Fibroblast of lung (primary cell): ENCODE measurements around the gene OFD1. TPM values are rescaled to one million over a fixed set of nuclear protein-coding genes. Genes with fewer than 3 reads are reported as not detected.
A peak's percentile ranks its signal among the peaks of the same experiment; 100 is the strongest.

Experiments used
- DNase-seq, 2 donors: peaks; one replicate each; pipeline versions ENCODE4 v3.0.0 to v3.0.0-alpha.2; 2010; ENCODE audit warnings: low read depth in 2 of 2
- H2AFZ ChIP-seq: 2 replicates; pipeline ENCODE4 v1.5.1; 2012; ENCODE audit warnings: low read length, control low read depth, inconsistent platforms
- H3K27ac ChIP-seq: 2 replicates; pipeline ENCODE4 v1.5.1; 2011; ENCODE audit warnings: low read length, control low read depth; ENCODE audit not compliant: insufficient read depth
- H3K27me3 ChIP-seq: 2 replicates; pipeline ENCODE4 v1.5.1; 2011; ENCODE audit warnings: mild to moderate bottlenecking, low read length; ENCODE audit not compliant: control insufficient read depth, insufficient read depth
- H3K36me3 ChIP-seq: 2 replicates; pipeline ENCODE4 v1.5.1; 2011; ENCODE audit warnings: low read length; ENCODE audit not compliant: control insufficient read depth, insufficient read depth
- H3K4me1 ChIP-seq: 2 replicates; pipeline ENCODE4 v1.5.1; 2011; ENCODE audit warnings: low read length; ENCODE audit not compliant: control insufficient read depth, insufficient read depth; ENCODE audit errors: extremely low read depth
- H3K4me2 ChIP-seq: 2 replicates; pipeline ENCODE4 v1.5.1; 2011; ENCODE audit warnings: low read length, control low read depth; ENCODE audit not compliant: insufficient read depth; ENCODE audit errors: extremely low read depth
- H3K4me3 ChIP-seq, 4 experiments: fragments of 200-600 bp in 1 of 4; sonication (generic) in 1 of 4; replicated peaks in 1 of 4; 2 replicates each; pipeline ENCODE4 v1.5.1; 2011 to 2016; ENCODE audit warnings: low read length in 4 of 4, low read depth in 3 of 4, mild to moderate bottlenecking in 3 of 4, control low read depth in 2 of 4, inconsistent platforms in 1 of 4, mixed read lengths in 1 of 4; ENCODE audit not compliant: insufficient read depth in 1 of 4; ENCODE audit errors: control extremely low read depth in 1 of 4
- H3K79me2 ChIP-seq: 2 replicates; pipeline ENCODE4 v1.5.1; 2012; ENCODE audit warnings: mild to moderate bottlenecking, low read length, inconsistent platforms; ENCODE audit not compliant: control insufficient read depth, insufficient read depth
- H3K9ac ChIP-seq: 2 replicates; pipeline ENCODE4 v1.5.1; 2011; ENCODE audit warnings: mild to moderate bottlenecking, low read length, control low read depth; ENCODE audit not compliant: insufficient read depth
- H3K9me3 ChIP-seq: 2 replicates; pipeline ENCODE4 v1.5.1; 2012; ENCODE audit warnings: low read depth, low read length; ENCODE audit not compliant: control insufficient read depth, insufficient read depth
- H4K20me1 ChIP-seq: 2 replicates; pipeline ENCODE4 v1.5.1; 2011; ENCODE audit warnings: low read length; ENCODE audit not compliant: control insufficient read depth, insufficient read depth; ENCODE audit errors: extremely low read depth
- EZH2 ChIP-seq: IDR thresholded peaks from 2 replicates; pipeline ENCODE4 v1.5.1; 2012; ENCODE audit warnings: low read length, control low read depth, mild to moderate bottlenecking; ENCODE audit errors: missing control alignments
- polyA plus RNA-seq, 2 donors: library from polyadenylated mRNA; depleted of rRNA in 1 of 2; stranded (reverse) in 1 of 2; unstranded in 1 of 2; fragments of >200 nt; gene quantifications; 2 replicates each; pipeline ENCODE4 v1.2.1, GENCODE V29; 2011 to 2012; ENCODE audit warnings: missing spikeins in 1 of 2
- total RNA-seq: library from RNA; depleted of rRNA; stranded (reverse); fragments of >200 nt; gene quantifications from 2 replicates; pipeline ENCODE4 v1.2.1, GENCODE V29; 2014
- TF ChIP-seq, protein P1 (sequence below), 2 donors: IDR thresholded peaks in 1 of 2; conservative IDR thresholded peaks in 1 of 2; 1 replicate in 1 of 2; 2 replicates in 1 of 2; pipeline ENCODE4 v1.5.1; 2011 to 2012; ENCODE audit warnings: low read length in 2 of 2, control low read depth in 1 of 2, inconsistent platforms in 1 of 2, low read depth in 1 of 2, mild to moderate bottlenecking in 1 of 2

The OFD1 gene
- total and polyA plus RNA-seq, 2 donors (not counting 1 experiment from before 2014, with no cell fraction given) = 7.6 to 15.5 TPM

- no peaks in the 10 kb centered on the region for H3K27me3 ChIP-seq
- peak; percentile 49 to 57 for DNase-seq
- no peaks in the 10 kb centered on the region for H3K79me2 ChIP-seq
- H3K4me1 ChIP-seq = no peaks in the 10 kb centered on the region
- no peak for TF ChIP-seq EZH2
- TF ChIP-seq, protein P1, sequence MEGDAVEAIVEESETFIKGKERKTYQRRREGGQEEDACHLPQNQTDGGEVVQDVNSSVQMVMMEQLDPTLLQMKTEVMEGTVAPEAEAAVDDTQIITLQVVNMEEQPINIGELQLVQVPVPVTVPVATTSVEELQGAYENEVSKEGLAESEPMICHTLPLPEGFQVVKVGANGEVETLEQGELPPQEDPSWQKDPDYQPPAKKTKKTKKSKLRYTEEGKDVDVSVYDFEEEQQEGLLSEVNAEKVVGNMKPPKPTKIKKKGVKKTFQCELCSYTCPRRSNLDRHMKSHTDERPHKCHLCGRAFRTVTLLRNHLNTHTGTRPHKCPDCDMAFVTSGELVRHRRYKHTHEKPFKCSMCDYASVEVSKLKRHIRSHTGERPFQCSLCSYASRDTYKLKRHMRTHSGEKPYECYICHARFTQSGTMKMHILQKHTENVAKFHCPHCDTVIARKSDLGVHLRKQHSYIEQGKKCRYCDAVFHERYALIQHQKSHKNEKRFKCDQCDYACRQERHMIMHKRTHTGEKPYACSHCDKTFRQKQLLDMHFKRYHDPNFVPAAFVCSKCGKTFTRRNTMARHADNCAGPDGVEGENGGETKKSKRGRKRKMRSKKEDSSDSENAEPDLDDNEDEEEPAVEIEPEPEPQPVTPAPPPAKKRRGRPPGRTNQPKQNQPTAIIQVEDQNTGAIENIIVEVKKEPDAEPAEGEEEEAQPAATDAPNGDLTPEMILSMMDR (conservative IDR thresholded peaks at IDR 0.05 in 1 of 2, IDR thresholded peaks at IDR 0.05 in 1 of 2; ENCODE audit: low read depth in 1 of 2, low read length in 2 of 2) = no peak
- no peak overlapping the region for H3K9ac ChIP-seq
- H3K4me3 ChIP-seq = no peak overlapping the region
- H3K9me3 ChIP-seq = no peaks in the 10 kb centered on the region
- H4K20me1 ChIP-seq = no peaks in the 10 kb centered on the region
- H3K36me3 ChIP-seq = no peaks in the 10 kb centered on the region
- no peak overlapping the region for H2AFZ ChIP-seq
- H3K4me2 ChIP-seq = no peak overlapping the region
- H3K27ac ChIP-seq = no peak overlapping the region
These were observed 44.4 kb downstream of the OFD1 start for GRCh38 chrX:13778916-13779315.

DNA sequence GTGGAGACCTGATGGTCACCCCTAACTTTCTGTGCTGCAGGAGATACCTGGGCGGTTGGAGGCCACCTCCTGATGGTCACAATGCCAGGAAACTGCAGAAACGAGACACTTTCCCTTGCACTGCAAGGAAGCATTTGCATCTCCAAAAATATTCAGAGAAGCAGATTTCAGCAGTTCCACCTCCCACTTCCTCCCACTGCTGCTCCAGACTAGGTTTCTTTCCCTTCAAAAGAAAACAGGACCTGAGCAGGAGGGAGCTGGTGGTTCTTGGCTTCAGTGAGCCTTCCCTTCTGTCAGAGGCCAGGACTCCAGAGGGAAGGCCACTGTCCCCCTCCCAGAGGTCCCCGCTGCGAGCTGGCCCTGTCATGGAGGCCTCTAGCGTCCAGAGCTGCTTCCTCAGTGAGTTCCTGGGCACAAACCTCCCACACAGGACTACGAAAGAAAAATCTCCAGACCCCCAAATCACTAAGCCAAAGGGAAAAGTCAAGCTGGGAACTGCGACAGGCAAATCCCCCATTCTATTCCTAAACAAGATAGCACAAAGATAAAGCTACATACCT is 46.4 kb downstream of the OFD1 start:
- no peak overlapping the region for H3K27ac ChIP-seq
- H3K27me3 ChIP-seq = no peaks in the 10 kb centered on the region
- TF ChIP-seq, protein P1 (conservative IDR thresholded peaks at IDR 0.05 in 1 of 2, IDR thresholded peaks at IDR 0.05 in 1 of 2; ENCODE audit: low read depth in 1 of 2, low read length in 2 of 2) = no peak
- no peak for TF ChIP-seq EZH2

DNA sequence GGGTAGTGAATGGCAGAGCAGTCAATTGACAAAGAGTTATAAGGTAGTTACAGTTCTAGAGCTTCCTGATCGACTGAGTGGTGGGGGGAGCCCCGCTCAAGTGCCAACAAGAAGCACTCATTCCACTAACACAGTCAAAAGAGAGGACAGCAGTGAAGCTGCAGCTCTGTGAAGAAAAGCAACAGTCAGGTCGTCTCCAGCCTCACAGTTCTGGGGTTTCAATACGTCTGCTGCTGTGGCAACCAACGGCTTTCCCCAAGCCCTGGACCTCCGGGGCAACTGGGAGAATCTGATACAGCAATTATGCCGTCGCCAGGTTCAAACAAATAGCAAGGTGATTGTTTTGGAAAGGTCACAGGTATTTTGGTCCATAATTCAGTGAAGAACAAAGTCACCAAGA is 51.5 kb downstream of the OFD1 start:
- Histone ChIP-seq H3K9me3 (no peaks in the 10 kb centered on the region), H3K27me3 (no peaks in the 10 kb centered on the region), H3K79me2 (no peaks in the 10 kb centered on the region), H2AFZ (no peak overlapping the region), H3K4me3 (no peak overlapping the region), H3K9ac (no peak overlapping the region), H3K36me3 (no peaks in the 10 kb centered on the region), H4K20me1 (no peaks in the 10 kb centered on the region), H3K4me1 (no peaks in the 10 kb centered on the region), H3K4me2 (no peak overlapping the region), H3K27ac (no peak overlapping the region)
- no peak for DNase-seq
- TF ChIP-seq EZH2 = no peak
- TF ChIP-seq, protein P1 (conservative IDR thresholded peaks at IDR 0.05 in 1 of 2, IDR thresholded peaks at IDR 0.05 in 1 of 2; ENCODE audit: low read depth in 1 of 2, low read length in 2 of 2) = no peak

More for the DNA sequence above, 46.4 kb downstream of the OFD1 start:
- Histone ChIP-seq H3K4me2 (no peak overlapping the region), H3K79me2 (no peaks in the 10 kb centered on the region), H4K20me1 (no peaks in the 10 kb centered on the region), H3K4me3 (no peak overlapping the region), H3K36me3 (no peaks in the 10 kb centered on the region), H2AFZ (no peak overlapping the region), H3K4me1 (no peaks in the 10 kb centered on the region), H3K9me3 (no peaks in the 10 kb centered on the region), H3K9ac (no peak overlapping the region)
- DNase-seq = no peak
